GM23248 (cell line): ENCODE data around the gene MRPL37.

Experiments used
- EZH2 ChIP-seq: fragments of 200-600 bp; sonication (generic); IDR thresholded peaks from 2 replicates; pipeline ENCODE4 v1.6.1; 2018; ENCODE audit warnings: antibody characterized with exemption, mild to moderate bottlenecking; ENCODE audit not compliant: insufficient read depth, poor library complexity, severe bottlenecking
- EZH2phosphoT487 ChIP-seq: fragments of 200-600 bp; sonication (generic); IDR thresholded peaks from 2 replicates; pipeline ENCODE4 v1.6.1; 2018; ENCODE audit warnings: antibody characterized with exemption, moderate library complexity, mild to moderate bottlenecking, low read depth; ENCODE audit not compliant: insufficient read depth

DNA sequence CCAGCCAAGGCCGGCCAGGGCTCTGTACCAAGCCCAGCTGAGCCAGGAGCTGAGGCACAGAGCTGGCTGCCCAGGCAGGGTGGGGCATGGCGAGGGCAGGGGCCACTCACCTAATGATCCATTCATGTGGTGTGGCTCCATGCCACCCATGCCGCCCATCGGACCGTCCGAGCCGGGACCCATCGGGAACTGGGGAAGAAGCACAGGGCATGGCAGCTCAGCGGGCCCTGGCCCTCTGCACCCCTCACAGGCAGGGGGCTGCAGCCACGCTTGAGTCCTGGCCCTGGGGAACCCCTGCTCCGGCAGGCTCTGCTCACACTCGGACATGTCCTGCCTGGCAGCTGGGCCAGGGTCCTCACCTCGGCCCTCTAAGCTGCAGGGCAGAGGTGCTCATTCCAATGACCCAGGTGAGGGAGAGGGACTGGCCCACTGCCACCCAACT lies 28.7 kb downstream of the MRPL37 start:
- no peak for TF ChIP-seq EZH2
- no peak for TF ChIP-seq EZH2phosphoT487
